GM19099 (cell line): ENCODE data around the gene PPP1R16B.

Experiments
- POLR2A ChIP-seq: IDR thresholded peaks from 3 replicates; pipeline ENCODE4 v1.6.1; 2011; ENCODE audit warnings: low read depth; ENCODE audit not compliant: insufficient read length; ENCODE audit errors: extremely low read depth

The PPP1R16B gene

DNA sequence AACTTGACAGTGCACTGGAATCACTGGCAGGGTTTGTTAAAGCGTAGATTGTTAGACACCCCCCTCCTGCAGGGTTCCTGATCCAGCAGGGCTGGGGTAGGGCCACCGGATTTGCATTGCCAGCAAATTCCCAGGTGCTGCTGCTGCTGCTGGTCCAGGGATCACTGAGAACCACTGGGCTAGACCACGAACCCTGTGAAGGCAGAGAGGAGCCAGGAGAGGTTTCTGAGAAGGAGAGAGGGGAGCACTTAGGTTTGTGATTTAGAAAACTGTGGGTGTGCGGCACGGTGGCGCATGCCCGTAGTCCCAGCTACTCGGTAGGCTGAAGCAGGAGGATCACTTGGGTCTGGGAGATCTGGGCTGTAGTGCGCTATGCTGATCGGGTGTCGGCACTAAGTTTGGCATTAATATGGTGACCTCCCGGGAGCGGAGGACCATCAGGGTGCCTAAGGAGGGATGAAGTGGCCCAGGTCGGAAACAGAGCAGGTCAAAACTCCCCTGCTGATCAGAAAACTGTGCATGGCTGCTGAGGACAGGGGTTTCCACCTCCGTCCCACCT lies 67.1 kb downstream of the PPP1R16B start:
- TF ChIP-seq POLR2A, result no peak

GRCh38 chr20:38873050-38873581 lies 67.6 kb downstream of the PPP1R16B start:
- TF ChIP-seq POLR2A, result peak; percentile 53

DNA sequence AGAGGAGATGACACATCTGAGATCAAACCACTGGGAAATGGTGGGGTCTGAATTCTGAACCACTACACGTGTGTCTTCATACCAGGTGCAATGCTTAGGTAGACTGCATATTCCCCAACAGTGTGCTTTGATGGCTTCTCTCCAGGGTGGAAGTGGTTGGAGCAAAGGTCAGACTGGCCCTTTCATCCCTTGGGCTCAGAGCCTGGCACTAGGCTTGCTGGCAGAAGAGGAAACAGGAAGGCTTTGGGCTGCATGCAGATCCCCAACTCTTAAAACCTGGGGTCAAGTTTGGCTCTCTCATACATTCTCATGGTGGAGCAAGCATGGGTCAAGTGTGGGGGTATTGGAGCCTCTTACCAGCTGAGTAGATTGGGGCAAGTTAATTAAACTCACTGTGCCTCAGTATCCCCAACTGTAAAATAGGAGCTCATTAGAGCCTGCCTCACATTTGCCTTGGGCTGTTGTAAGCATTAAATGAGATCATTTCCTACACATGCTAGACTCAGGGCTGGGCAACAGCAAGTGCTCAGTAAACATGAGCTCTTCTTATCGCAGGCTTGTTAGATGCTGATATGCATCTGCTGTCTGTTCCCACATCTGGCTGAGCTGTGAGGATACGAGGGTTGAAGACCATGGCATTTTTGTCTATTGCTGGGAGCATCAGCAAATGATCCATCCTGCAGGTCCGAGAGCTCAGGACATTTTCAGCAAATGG lies 69.1 kb downstream of the PPP1R16B start:
- no peak for TF ChIP-seq POLR2A

DNA sequence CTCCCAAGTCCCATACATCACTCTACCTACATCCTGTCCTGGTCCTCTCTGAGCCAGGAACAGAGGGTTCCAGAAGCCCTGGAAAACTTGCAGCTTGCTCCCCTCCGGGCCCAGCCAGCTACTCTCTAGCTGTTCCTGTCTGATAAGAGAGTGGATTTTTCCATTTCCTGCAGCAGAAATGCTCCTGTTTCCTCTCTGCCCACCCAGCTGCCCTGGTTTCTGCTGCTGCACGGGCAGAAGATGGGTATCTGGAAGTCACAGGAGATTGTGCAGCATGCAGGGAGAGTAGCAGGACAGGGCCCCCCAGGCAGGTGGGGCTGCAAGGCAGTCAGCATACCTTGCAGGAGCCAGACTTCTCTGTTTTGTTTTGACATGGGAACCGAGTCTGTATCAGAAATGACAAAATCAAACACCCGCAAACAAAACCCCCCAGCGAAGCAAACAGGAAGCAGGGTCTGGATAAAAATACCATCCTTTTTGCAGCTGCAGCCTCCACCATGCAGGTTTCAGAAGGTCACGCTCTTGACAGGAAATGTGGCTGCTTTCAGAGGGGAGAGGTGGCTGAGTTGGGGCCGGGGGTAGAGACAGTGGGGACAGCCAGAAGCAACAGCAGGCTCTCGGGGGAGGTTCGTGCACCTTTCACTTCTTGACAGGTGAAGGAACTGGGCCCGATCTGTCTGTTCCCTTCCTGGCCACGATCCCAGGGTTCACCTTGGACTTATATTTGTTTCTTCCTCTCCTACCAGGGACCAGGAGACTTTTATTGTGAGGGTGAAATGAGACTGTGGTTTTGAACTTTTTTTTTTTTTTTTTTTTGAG lies 69.9 kb downstream of the PPP1R16B start:
- peak; percentile 30 for TF ChIP-seq POLR2A

DNA sequence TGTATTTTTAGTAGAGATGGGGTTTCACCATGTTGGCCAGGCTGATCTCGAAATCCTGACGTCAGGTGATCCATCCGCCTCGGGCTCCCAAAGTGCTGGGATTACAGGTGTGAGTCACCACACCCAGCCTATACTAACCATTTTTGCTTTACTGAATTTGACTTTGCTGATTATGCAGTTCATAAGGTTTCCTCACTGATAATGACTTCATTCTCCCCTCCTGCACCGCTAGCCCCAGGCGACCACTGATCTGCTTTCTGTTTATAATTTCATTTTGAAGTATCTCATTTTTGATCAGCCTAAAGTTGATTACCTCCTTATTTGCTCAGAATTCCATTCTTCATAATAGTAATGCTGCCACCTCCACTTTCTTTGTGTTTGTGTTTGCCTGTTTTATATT lies 72.0 kb downstream of the PPP1R16B start:
- TF ChIP-seq POLR2A, result no peak

DNA sequence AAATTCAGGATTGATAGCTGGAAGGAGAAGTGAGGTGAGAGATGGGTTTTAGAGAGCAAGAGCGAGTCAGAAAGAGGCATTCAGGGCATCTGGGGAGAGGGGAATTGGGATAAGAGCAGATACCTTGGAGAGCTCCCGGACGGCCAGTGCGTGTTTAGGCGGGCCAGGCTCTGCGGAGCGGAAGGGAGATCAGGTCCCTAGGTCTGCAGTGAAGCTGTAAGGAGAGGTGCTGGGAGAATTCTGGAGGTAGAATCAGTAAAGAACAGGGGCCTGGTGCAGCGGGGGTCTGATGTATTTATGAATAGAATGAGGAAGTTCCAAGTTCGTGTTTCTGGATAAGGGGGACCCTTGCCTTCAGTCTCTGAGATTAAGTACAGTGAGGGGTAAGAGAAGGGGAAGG lies 73.4 kb downstream of the PPP1R16B start:
- no peak for TF ChIP-seq POLR2A

DNA sequence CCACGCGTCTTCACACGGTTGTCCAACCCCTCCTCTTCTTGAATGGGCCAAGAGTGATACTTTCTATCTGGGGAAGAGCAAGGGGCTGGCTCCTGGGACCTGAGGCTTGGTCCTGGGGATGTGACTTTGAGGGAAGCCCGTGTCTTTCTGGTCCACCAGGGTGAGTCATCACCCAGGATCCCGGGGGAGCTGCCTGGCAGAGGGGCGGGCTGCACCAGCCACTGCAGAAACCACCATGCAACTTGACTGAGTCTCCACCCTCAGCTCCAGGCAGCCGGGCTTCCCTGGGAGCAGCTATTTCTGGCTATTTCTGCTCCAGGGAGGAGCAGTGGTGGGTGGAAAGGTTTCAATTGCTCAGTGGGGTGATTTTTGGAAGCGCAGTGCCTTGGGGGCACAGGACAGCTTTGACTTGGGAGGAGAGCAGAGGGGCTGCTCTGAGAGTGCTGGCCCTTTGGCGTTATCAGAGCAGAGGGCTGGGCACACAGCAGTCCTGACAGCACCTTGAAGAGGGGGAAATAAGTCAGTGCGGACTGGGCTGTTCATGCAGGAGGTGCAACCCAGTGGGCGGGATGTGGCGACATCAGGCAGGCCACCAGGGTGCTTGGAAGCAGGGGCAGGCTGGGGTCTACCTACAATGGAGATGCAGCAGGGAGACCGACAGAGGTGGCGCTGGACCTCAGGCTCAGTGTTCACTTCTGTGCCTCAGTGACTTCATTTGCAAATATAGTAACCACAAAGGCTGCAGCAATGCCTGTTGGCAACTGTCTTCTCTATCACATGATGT lies 75.6 kb downstream of the PPP1R16B start:
- no peak for TF ChIP-seq POLR2A

DNA sequence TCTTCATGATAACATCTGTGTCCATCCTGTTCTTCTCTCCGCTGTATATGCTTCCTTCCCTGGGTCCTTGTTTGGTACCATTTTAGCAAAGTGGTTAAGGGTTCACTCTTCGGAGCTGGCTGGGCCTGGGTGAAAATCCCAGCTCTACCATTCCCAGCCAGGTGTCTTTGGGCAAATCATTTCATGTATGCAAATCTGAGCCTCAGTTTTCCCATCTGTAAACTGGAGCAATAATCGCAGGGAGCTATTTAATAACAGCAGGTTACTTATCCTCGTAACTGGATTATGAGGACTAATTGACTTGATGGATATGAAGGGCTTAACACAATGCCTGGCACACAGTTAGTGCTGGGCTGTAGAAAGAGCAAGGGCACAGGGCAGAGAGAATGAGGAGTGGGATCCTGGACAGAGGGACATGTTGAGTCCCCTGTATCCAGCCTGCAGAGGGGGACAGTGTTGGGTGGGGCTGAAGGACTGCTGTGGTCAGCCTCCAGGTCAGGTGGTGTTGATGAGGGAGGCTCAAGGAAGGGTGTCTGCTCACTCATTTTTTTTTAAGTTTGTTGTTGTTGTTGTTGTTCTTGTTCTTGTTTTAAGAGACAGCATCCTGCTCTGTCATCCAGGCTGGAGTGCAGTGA lies 76.4 kb downstream of the PPP1R16B start:
- no peak for TF ChIP-seq POLR2A

DNA sequence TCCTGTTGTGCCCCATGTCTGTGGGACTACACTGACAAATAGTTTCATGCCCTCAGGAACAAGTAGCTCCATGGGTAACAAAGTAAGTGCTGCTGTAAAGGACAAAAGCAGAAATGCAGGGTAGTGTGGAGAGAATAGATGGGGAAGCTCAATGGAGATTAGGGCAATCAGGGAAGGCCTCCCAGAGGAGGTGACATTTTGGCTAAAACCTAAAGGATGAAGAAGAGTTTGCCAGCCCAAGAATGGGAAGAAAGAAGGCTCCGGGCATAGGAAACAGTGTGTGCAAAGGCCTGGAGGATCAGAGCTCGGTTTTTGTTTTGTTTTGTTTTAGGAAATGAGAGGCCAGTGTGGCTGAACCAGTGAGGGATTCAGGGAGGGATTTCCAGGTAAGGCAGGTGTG lies 77.1 kb downstream of the PPP1R16B start:
- no peak for TF ChIP-seq POLR2A

GRCh38 chr20:38883081-38883980 lies 77.8 kb downstream of the PPP1R16B start:
- TF ChIP-seq POLR2A, result no peak

- no peak for TF ChIP-seq POLR2A
These were observed 78.7 kb downstream of the PPP1R16B start for GRCh38 chr20:38883981-38884733.

DNA sequence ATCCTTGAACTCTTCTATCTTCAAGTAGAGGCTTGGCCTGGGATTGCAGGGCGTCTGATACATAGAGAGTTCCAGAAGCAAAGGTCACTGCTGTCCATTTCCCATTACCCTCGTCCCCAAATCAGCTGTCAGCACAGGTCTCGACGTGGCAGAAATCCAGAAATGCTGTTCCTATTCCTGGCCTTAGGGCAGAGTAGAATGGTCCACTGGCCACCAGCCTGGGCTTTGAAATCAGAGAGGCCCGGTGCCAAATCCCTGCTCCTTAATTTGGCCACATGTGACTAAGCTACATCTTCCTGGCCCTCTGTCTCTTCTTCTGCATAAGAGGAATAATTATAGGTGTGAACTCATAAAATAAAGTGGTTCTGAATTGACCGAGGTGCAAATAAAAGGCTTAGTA lies 79.9 kb downstream of the PPP1R16B start:
- no peak for TF ChIP-seq POLR2A
